Caki2 (cell line): Measurements from ENCODE around the gene MCC. TPM values are rescaled to one million over a fixed set of nuclear protein-coding genes. Genes with fewer than 3 reads are reported as not detected.
A peak's percentile ranks its signal among the peaks of the same experiment; 100 is the strongest.

Experiments
- DNase-seq: peaks from one replicate; pipeline ENCODE4 v3.0.0-alpha.2; 2015; ENCODE audit warnings: low read depth
- in situ Hi-C: cut with HindIII; loops from 2 replicates; pipeline ENCODE4 v1.10.0; 2016; ENCODE audit warnings: low sequenced_read_pairs, low pct_unique_long_range_greater_than_20kb, mixed read lengths
- total RNA-seq: library from RNA; depleted of rRNA; stranded (reverse); fragments of >200 nt; shearing (Covaris generic); gene quantifications from 2 replicates; pipeline ENCODE4 v1.2.3, GENCODE V29; 2014; ENCODE audit warnings: low replicate concordance

Gene MCC
- total RNA-seq, 1 experiment from 2014 or later: 0.20 TPM

- in situ Hi-C loops: no loop called here
- no peak for DNase-seq
Observed at GRCh38 chr5:113344973-113345940, 143.0 kb downstream of the MCC start.

- in situ Hi-C loops: no loop called here
- no peak for DNase-seq
Observed at GRCh38 chr5:113343343-113343742, 144.9 kb downstream of the MCC start.

GRCh38 chr5:113340537-113340936 is 147.7 kb downstream of the MCC start:
- no peak for DNase-seq
- in situ Hi-C loops: no loop called here

GRCh38 chr5:113338628-113339027 is 149.6 kb downstream of the MCC start:
- DNase-seq: no peak
- in situ Hi-C loops: no loop called here

GRCh38 chr5:113337515-113338415 is 150.5 kb downstream of the MCC start:
- in situ Hi-C loops: no loop called here
- DNase-seq: no peak

- DNase-seq: peak; percentile 12
Observed at GRCh38 chr5:113336975-113337374, 151.3 kb downstream of the MCC start.

GRCh38 chr5:113333411-113333810 is 154.8 kb downstream of the MCC start:
- no peak for DNase-seq
- in situ Hi-C loops: no loop called here

More at GRCh38 chr5:113336975-113337374, 151.3 kb downstream of the MCC start:
- in situ Hi-C loops: no loop called here

GRCh38 chr5:113331209-113331551 is 157.1 kb downstream of the MCC start:
- DNase-seq: no peak
- in situ Hi-C loops: no loop called here

GRCh38 chr5:113330533-113331208 is 157.6 kb downstream of the MCC start:
- in situ Hi-C loops: no loop called here
- no peak for DNase-seq

- in situ Hi-C loops: no loop called here
- DNase-seq: no peak
Observed at GRCh38 chr5:113329981-113330380, 158.3 kb downstream of the MCC start.

GRCh38 chr5:113325054-113325453 is 163.2 kb downstream of the MCC start:
- in situ Hi-C loops: no loop called here
- DNase-seq: no peak

GRCh38 chr5:113321276-113321675 is 167.0 kb downstream of the MCC start:
- in situ Hi-C loops: no loop called here
- no peak for DNase-seq

GRCh38 chr5:113320273-113320780 is 167.9 kb downstream of the MCC start:
- in situ Hi-C loops: no loop called here

GRCh38 chr5:113319256-113320053 is 168.8 kb downstream of the MCC start:
- in situ Hi-C loops: no loop called here
- no peak for DNase-seq

More at GRCh38 chr5:113320273-113320780, 167.9 kb downstream of the MCC start:
- no peak for DNase-seq

GRCh38 chr5:113317636-113318035 is 170.6 kb downstream of the MCC start:
- in situ Hi-C loops: no loop called here
- no peak for DNase-seq

GRCh38 chr5:113311301-113311700 is 177.0 kb downstream of the MCC start:
- in situ Hi-C loops: no loop called here
- no peak for DNase-seq

- in situ Hi-C loops: no loop called here
- DNase-seq: no peak
Observed at GRCh38 chr5:113302120-113302519, 186.1 kb downstream of the MCC start.

GRCh38 chr5:113299591-113299990 is 188.7 kb downstream of the MCC start:
- in situ Hi-C loops: no loop called here
- DNase-seq: no peak
